GM19452 (cell line): ENCODE results near the gene CCDC127.

Experiments
- ATAC-seq: cut with Tn5 transposase; IDR thresholded peaks from one replicate; pipeline ENCODE4 v1.9.1; 2021; ENCODE audit not compliant: unreplicated experiment

The CCDC127 gene

DNA sequence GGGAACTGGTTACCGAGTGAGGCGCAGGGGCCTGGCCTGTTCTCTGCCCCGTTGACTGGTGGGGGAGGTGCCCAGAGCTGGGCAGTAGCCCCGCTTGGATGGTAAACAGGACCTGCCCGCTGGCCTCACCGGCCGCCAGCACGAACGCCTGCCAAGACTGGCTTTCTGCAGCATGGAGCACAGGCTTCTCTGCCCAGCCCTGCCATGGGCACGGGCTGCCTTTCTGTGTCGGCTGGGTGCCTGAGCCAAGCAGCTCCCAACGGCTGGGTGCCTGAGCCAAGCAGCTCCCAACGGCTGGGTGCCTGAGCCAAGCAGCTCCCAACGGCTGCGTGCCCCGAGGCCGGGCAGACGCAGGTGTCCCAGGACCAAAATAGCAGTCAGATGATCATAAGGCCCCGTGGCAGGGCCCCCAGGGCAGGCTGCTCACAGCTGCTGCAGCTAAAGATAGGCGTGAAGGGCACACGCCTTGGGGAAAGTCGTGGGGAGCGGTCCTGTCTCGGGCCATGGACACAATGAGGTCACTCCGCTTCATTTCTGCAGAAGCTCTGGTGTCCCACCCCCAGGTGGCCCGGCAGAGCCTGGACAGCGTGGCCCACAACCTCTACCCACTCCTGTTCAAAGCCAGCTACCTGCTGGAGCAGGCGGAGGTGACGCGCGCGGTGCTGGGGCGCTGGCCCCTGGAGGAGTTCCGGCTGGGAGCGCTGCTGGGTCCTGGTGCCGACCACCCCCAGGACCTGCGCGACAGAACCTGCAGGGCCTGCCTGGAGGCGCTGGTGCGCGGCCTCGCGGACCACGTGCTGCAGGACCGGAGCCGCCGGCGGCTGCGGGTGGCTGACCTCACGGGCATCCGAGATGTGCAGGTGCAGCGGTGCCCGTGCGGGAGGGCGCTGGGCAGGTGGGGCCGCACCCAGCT, 26.7 kb downstream of the CCDC127 start, which contains the start of gene LRRC14B:
Gene LRRC14B, plus strand, starts transcription at position 460 of the 913 bp plus-strand sequence. Its CDS starts 44 bp downstream, at position 504.
- ATAC-seq = peak; percentile 40

GRCh38 chr5:190366-191035, 27.5 kb downstream of the CCDC127 start:
- ATAC-seq = no peak

DNA sequence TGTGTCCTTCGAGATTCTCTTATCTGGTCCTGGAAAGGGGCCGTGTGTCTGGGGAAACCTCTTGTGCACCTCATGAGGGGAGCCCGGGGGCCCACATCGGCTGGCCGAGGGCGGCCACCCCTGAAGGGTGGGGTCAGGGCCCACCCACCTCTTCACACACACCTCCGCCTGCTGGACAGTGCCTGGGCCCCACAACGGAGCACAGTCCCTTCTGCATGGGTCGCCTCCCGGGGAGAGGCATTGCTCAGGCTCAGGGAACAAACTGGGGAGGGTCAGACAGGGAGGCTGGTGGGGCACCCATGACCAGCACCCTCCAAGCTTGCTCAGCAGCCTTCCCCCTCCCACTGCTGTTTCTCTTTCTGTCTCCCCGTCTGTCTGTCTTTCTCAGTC, 28.0 kb downstream of the CCDC127 start:
- ATAC-seq = no peak

GRCh38 chr5:189486-189885, 28.5 kb downstream of the CCDC127 start:
- no peak for ATAC-seq

- peak; percentile 82 for ATAC-seq
These were observed 29.2 kb downstream of the CCDC127 start for GRCh38 chr5:188488-189481.

- ATAC-seq = no peak
These were observed 30.1 kb downstream of the CCDC127 start for GRCh38 chr5:187617-188451.

GRCh38 chr5:187042-187431, 30.9 kb downstream of the CCDC127 start:
- no peak for ATAC-seq

DNA sequence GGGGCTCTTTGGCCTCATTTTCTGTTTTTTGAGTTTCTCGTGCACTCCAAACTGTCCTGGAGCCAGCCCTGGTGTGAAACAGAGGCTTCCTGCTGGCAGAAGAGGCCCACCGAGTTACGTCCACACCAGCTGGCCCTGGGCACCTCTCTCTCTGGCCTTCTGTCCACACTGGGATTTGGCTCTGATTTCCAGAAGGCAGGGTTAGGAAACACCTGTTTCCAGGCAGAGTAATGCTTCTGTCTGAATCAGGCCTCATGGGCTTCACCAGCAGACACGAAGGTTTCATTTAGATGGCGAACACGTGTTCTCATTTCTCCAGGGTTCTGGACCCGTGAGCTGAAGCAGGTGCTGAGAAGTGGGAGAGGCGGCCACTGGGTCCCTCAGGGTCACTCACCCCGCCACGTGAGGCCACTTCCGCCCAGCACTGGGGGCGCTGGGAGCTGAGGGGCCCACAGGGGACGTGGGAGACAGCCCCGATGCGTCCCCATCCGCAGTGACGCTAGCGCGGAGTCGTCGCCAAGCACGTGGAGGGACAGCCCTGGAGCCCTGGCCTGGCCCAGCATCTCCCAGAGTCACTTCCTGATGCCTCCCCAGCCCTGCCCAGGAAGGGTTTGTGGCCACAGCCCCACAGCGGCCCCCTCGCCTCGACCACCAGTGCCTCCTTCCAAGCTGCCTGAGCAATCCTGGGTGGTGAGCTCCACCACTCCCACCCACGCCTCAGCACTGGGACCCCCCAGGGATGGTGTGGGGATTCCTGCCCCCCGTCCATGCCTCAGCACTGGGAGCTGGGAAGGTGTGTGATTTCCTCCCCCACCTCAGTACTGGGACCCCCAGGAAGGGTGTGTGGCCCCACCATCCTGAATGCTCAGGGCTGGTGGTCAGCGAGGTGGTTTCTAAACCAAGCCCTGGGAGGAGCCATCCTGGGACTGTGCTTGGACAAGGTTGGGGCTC, 31.6 kb downstream of the CCDC127 start:
- ATAC-seq = no peak

- ATAC-seq = no peak
These were observed 32.6 kb downstream of the CCDC127 start for GRCh38 chr5:185095-186070.

GRCh38 chr5:184471-184870, 33.5 kb downstream of the CCDC127 start:
- no peak for ATAC-seq

GRCh38 chr5:182126-182525, 35.8 kb downstream of the CCDC127 start:
- no peak for ATAC-seq

GRCh38 chr5:181566-181965, 36.4 kb downstream of the CCDC127 start:
- no peak for ATAC-seq

DNA sequence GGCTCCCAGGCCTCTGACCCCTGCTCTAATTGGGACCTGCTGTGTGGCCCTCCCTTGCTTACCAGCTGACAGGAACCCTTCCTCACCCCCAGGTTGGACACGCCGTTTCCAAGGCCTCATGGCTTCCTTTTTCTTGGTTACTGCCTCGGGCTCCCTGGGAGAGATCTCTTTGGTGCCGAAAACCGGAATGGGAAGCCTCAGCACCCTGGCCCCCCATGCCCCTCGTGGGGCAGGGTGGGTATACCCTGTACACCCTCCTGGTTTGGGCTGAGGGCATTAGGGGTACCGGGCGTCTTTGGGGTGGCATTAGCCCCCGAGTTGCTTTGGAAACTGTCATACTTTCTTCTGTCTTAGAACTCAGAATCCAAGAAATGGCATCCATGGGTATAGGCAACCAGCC, 36.8 kb downstream of the CCDC127 start:
- ATAC-seq = no peak

- no peak for ATAC-seq
These were observed 37.6 kb downstream of the CCDC127 start for GRCh38 chr5:180286-180918.

DNA sequence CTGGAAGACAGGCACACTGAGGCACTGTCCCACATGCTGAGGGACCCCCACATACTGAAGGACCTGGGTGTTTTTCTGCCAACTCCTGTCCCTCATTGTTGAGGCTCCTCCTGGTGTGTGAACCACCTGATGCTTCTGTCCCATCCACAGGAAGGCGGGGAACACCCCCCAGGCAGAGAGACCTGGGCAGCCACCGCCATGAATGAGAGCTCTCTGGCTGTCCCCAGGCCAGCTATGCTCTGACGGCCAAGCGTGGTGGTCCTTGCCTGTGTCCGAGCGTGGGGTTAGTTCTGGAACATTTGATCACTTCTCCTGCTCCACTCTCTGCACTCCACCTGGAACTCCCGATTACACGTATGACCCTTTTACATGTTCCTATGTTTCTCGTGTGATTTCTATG, 38.6 kb downstream of the CCDC127 start:
- no peak for ATAC-seq

DNA sequence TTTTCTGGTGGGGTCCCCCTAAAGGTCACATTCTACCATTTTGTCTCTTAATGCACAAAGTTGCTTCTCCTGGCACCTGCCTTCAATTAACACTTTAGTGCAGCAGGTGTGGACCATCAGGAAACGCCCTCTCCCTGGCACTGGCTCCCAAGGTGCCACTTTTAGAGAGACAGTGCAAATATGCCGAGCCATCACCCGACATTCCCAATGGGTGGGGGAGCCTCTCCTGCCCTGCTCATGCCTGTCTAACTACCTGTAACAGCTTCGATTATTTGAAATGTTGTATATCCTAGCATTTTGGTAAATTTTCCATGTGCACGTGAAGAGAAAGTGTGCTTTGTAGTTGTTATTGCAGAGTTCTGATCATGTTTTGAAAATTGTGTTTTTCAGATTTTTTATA, 39.8 kb downstream of the CCDC127 start:
- no peak for ATAC-seq

DNA sequence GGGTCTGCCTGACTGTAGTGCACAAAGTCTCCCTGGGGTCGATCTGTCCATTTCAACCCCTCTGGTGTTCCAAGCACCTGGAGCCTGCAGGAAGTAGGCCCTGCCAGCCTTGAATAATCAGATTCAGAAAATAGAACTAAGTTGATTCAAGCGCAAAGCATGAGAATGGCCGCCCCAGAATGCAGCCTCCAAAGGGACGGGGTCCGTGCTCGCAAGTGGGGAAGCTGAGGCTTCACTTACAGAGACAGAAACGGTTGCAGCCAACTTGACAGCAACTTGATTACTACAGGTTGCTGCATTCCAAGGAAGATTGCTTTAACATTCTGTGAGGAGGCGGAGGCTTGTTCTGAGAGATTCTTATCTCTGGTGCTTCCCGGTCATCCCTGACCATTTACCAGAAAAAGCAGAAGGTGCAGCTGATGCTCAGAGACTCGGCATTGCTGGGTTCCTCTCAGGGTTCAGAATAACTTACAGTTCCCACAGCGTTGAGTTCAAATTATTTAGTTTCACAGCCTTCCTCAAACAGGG, 41.6 kb downstream of the CCDC127 start:
- ATAC-seq = no peak
